GM23248 (cell line): ENCODE measurements around the gene PPP1R2.

Source experiments
- EZH2 ChIP-seq: fragments of 200-600 bp; sonication (generic); IDR thresholded peaks from 2 replicates; pipeline ENCODE4 v1.6.1; 2018; ENCODE audit warnings: antibody characterized with exemption, mild to moderate bottlenecking; ENCODE audit not compliant: insufficient read depth, poor library complexity, severe bottlenecking
- EZH2phosphoT487 ChIP-seq: fragments of 200-600 bp; sonication (generic); IDR thresholded peaks from 2 replicates; pipeline ENCODE4 v1.6.1; 2018; ENCODE audit warnings: antibody characterized with exemption, moderate library complexity, mild to moderate bottlenecking, low read depth; ENCODE audit not compliant: insufficient read depth

GRCh38 chr3:195522254-195523023 lies 20.7 kb downstream of the PPP1R2 start:
- TF ChIP-seq EZH2phosphoT487 (no peak), EZH2 (no peak)
